NCI-H345 treated with DMSO at 0.1 percent for 48 hours (cell line): ENCODE measurements around the gene IGFBP7.

Experiments used
- DNase-seq: peaks from one replicate; lab custom pipeline; 2025; ENCODE audit not compliant: unreplicated experiment; lab: John Stamatoyannopoulos, UW

IGFBP7 gene

DNA sequence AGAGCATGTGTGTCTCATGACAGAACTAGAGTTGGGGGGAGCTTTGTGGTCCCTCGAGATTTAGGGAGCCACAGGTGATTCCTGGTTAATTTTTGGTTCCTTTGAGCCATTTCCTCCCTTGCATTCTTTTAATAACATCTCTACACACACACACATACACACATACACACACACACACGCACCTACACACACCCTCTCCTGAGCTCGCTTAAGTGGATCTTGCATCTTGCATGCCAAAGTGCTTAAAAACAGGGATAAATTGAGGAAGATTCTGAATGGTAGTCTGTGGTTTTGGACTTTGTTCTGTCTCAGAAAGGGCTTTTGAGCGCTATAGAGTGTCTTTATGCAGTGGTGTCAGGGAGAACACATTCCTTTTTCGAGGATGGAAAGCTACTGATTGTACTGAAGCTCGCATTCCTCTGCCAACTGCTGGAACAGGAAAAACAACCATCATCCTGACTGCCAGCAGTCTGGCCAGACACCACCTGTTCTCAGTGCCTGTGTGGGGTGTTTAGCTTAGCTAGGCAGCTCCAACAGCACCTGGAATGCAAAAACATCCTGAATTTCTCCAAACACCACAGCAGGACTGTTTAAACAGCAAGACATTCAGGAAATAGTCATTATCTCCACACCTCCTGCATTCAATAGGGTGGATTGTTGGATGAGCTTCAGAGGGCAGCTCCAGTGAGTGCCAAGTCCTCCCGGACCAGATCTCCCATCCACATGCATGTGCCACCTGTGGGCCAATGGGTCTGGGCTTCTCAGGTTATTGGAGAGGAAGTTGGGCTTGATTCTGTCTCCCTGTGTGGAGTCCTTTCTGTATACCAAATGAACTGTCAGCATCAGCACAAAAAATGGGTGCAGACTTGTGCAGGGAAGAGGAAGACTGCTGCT is 21.9 kb upstream of the IGFBP7 start:
- DNase-seq = peak; percentile 29

- DNase-seq = no peak
These were observed 19.3 kb upstream of the IGFBP7 start for GRCh38 chr4:57129477-57129876.

- DNase-seq = no peak
These were observed 17.2 kb upstream of the IGFBP7 start for GRCh38 chr4:57127361-57127760.

- DNase-seq = no peak
These were observed 15.8 kb upstream of the IGFBP7 start for GRCh38 chr4:57125996-57126395.

GRCh38 chr4:57124145-57124544 is 14.0 kb upstream of the IGFBP7 start:
- DNase-seq = no peak

DNA sequence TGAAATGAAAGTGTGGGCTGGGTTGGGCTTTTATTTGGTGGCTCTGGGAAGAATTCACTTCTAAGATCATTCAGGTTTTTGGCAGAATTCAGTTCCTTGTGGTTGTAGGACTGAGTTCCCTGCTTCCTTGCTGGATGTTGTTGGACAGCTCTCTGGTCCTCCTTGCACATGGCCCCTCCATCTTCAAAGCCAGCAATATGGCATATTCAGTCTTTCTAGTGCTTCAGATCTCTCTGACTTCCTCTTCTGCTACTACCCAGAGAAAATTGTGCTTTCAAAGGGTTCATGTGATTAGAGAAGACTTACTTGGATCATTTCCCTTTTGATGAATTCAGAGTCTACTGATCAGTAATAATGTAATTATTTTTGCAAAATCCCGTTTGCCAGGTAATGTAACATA is 12.8 kb upstream of the IGFBP7 start:
- DNase-seq = no peak

DNA sequence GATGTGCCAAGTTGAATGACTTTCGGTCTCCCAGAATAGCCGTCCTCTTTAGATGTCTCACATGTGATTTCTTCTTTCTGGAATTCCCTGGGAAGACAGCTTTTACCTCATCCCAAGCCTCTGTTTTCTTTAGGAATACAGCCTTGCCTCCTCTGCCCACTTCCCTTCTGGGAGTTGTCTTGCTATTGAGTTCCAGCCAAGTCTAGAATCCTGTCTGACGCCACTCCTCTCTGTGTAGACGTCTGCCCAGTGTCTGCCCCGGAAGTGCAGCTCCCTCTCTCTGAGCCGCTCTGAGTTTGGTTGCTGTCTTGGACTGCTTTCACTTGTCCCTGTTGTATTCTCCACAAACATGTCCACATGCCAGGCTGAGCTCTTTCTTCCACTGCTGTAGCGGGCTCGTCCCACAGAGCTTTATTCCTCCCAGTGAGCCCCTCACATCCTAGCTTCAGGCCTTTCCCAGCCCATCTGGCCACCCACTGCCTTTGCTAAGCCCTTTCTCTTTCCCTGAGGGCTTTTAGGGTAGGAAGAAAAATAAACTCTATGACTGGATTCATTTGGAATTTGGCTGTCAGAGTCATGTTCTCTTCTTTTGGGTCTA is 9.0 kb upstream of the IGFBP7 start:
- DNase-seq = no peak

GRCh38 chr4:57117491-57117890 is 7.3 kb upstream of the IGFBP7 start:
- DNase-seq = no peak

DNA sequence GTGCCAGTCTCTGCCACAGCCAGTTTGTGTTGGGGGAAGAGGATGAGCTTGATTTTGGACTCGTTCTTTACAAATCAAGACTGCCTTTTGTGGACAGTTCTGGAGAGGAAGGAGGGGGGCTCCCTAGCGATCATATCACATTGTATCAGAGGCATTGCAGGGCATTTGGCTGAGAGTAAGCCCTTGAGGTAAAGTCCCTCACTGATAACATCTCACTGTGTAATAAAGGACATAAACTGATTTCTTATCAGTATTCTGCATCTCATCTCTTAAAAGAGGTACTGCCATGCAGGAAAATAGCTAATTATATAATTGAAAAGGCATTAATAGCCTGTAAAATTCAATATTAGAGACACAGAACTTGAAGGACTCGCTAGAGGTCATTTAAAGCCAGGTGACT is 6.1 kb upstream of the IGFBP7 start:
- no peak for DNase-seq

- DNase-seq = no peak
These were observed 4.8 kb upstream of the IGFBP7 start for GRCh38 chr4:57114973-57115372.

DNA sequence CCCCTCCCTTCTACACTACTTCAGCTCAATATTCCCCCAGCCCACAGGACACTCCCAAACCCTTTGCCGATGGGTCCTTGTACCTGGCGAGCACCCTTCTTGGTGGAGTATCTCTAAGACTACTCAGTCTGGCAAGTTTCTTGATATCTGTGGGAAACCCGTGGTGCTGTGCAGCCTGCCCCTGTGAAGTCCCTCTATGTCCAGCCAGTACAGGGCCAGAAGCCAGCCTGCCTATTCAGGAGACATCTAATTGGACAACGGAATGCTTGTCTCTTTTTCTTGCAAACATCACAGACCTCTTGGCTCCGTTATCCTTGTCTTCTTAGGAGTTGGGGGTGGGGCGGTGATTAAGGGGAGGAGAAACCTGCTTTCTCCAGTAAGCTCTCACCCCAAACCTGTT is 3.7 kb upstream of the IGFBP7 start:
- no peak for DNase-seq

DNA sequence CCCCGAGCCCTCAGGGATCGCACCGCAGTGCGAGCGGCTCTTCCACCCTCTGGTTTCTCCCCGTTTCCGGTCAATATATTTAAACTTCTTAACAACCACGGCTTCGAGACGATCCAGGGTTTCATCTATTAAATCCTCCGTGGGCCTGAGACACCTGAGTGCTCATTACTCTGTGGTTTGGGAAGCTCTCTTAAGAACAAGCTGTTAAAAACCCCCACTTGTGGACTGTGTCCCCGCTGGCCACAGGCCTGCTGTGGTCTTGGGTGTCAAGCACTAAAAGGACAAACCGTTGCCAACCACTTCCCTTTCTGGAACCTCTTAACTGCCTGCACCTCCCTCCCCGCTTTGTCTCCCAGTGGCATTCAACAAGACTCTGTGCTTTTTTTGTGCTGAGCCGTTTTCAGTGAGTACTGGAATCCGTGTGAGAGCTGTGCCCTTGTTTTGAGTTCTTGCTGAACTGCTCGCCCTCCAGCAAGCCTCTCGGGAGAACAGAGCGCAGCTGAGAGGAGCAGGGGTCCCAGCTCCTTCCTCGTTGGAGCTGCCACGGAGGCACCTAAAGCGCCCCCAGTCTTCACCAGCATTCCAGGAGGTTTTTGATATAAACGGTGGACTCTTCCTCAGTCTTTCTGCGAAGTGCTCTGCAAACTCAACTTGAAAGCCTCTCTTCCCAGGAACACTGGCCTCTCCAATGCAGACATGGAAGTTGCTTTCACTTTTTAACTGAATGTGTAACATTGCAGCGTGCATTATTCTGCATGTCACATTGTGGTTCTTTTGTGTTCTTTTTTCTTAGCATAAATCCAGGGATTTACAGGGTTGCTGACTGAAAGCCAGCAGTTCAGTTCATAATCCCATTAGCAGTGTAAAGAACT is 691 bp upstream of the IGFBP7 start:
- no peak for DNase-seq

- DNase-seq = no peak
These were observed 756 bp downstream of the IGFBP7 start for GRCh38 chr4:57109411-57109846.

DNA sequence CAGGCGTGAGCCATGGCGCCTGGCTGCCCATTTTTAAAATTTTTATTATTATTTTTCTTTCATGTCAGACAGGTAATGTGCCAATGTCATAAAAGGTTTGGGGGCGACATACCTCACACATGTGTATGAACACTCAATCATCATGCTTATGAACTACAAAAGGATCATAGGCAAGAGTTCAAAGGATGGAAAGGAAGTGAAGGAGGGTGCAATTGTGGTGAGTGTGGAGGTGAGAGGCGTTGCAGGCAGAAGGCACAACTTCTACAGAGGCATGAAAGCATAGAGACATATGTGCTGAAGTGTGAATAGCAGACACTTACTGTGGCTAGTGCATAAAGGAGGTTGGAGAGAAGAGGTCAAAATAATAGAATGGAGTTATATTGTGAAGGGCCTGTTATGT is 4.0 kb downstream of the IGFBP7 start:
- DNase-seq = no peak

DNA sequence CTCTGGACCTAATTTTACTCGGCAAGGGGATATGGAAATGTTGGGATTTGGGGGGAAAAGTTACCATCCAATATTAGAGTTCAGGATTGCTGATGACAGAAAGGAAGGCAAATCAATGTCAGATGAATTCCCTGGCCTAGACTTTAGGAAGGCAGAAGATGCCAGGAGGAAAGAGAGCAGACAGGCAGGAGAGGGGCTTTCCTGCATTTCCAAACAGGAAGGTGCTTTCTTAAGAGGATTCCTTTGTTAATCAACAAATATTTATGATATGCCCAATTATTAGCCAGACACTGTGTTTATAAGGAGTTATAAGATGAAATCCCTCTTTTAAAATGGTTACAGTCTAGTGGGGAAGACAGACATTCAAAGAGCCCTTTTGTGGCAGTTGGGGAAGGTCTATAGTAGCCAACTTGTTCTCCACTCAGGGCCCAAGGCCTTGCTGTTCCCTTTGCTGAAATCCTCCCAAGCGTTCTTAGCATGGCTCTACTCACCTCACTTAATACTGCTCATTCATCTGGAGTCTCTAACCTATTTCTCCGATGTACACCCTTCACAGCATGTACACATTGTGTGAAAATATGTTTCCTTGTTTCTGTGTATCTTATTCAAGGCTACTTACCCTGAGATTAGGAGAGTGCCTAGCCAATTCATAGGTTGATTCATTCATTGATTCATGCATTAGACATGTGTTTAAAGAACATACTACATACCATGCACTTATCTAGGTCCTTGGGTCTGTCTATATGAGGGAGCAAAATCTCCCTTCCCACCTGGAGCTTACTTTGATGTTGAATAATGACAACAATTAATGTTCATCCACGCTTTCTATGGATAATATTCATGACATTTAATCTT is 5.3 kb downstream of the IGFBP7 start:
- no peak for DNase-seq

DNA sequence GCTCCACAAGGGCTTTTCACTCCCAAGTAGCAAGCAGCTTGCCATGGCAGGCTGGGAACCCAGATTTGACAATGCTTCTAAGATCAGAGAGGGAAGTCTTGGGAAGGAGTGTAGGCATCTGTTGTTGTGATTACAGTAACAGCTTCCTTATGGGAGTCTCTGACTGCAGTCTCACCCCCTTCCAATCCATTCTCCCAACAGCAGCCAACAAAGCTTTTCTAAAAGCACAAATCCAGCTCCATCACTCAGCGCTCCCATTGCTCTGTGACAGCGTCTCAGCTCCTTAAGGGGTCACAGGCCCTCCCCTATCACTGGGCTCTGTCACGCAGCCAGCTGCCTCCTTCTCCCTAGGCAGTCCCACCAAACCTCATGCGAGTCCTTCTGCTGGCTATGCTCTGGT is 7.1 kb downstream of the IGFBP7 start:
- no peak for DNase-seq

GRCh38 chr4:57102050-57102624 is 8.0 kb downstream of the IGFBP7 start:
- DNase-seq = no peak

DNA sequence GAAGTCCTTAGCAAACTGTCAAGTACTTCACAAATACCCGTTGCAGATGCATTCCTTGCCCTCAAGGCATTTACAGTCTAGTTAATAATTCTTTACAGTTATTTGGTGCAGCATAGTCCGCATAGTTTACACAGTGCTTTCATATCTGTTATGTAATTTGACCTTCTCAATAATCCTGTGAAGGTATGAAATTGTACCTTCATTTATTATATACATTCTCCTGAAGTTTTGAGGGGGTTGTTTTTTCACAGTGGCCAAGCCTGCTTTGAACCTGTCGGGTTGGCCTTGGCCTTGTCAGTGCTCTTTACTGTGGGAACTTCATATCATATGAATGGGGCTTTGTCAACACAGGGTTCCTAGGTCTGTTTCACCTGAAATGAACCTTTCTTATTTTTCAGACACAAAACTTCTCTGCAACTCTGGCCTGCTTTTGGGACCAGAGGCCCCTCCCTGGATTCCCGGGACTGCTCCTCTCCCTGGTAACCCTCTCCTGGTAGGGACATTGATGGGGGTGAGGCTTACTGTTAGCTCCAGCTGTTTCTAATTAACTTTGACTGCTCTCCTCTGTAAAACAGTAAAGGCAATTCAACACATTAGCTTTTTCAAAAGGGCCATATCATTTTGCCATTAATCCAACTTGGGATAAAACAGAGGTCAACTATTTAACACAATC is 9.1 kb downstream of the IGFBP7 start:
- no peak for DNase-seq

GRCh38 chr4:57099363-57099762 is 10.8 kb downstream of the IGFBP7 start:
- DNase-seq = no peak

GRCh38 chr4:57098941-57099340 is 11.2 kb downstream of the IGFBP7 start:
- DNase-seq = no peak
